Activated CD4-positive, alpha-beta T cell treated with anti-CD3 and anti-CD28 coated beads, Interleukin-2, amount 50 U/mL, for 24 hours (primary cell): ENCODE measurements around the gene AKT1.

Experiments
- DNase-seq, 2 donors: peaks; one replicate each; pipeline ENCODE4 v3.0.0-alpha.2; 2020; ENCODE audit warnings: low read depth in 1 of 2, low spot score in 1 of 2

Gene AKT1

GRCh38 chr14:104724981-104725771, 70.4 kb downstream of the AKT1 start:
- no peak for DNase-seq

- no peak for DNase-seq
Measured at GRCh38 chr14:104724407-104724980, 71.1 kb downstream of the AKT1 start.

- DNase-seq, result peak; percentile 32 to 47
Measured at GRCh38 chr14:104723651-104724406, 71.7 kb downstream of the AKT1 start, which contains the start of gene ADSS1. TSS of gene ADSS1 (plus strand) at chr14:104724229. CDS start at chr14:104724271, 42 bp downstream.

- DNase-seq, result no peak
Measured at GRCh38 chr14:104722938-104723650, 72.5 kb downstream of the AKT1 start.

GRCh38 chr14:104721505-104722431, 73.8 kb downstream of the AKT1 start:
- DNase-seq, result no peak
